Measurements from ENCODE around the gene KLHL2.
"Not testable (repeated sequence)": the region's sequence is repeated elsewhere in the genome, so short reads cannot be mapped to it uniquely, and the experiment has no call there.

Gene KLHL2

DNA sequence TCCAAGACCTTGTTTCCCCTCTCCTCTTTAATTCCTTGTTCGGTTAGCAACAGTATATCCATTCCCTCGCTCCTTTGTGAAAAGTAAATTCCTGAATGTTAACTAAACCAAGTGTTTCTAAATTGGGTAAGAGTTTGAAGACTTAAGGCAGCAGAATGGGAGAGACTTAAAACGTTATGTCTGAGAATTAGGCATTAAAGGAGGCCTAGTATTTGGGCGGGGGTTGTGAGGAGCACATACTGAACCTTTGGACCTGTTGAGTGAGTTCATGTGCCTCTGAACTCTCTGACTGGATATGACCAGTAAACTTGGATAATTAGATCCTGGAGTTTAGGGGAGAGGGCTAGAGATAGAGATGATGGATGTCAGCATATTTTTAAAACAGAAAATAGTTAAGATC, 121.3 kb downstream of the KLHL2 start:
- no peak for DNase-seq (ENCODE audit: low read depth)

DNA sequence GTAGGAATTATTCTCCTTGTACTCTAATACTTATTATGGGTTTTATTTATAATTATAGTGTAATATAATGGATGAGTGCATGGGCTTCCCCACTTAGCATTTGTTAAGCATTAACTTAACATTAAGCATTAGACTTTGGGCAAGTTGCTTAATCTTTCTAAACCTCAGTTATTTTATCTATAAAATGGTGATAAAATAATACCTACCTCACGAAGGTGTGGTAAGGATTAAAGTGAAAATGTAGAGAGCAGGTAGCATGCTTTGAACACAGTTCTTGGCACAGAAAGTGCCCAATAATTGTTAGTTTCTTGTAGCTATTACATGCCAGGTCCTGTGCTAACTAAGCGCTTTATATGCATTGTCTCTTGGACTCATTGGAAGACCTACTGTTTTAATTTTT, 122.7 kb downstream of the KLHL2 start:
- DNase-seq (ENCODE audit: low read depth): no peak

- DNase-seq (ENCODE audit: low read depth): no peak
Observed at GRCh38 chr4:165330666-165331065, 123.3 kb downstream of the KLHL2 start.

- no peak for DNase-seq (ENCODE audit: low read depth)
Observed at GRCh38 chr4:165331359-165331758, 124.0 kb downstream of the KLHL2 start.

DNA sequence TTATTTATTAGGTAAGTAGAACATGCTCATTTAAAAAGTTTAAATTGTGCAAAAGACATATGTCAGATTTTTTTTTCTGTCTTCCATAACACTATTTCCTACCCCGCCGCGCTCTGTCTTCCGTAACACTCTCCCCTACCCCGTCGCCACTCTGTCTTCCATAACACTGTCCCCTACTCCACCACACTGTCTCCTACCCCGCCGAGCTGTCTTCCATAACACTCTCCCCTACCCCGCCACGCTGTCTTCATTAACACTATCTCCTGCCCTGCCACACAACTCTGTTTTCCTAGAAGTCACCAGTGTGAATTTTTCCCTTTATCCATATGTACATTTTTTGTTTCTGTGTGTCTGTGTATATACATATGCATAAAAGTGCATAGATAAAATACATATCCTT, 124.5 kb downstream of the KLHL2 start:
- no peak for DNase-seq (ENCODE audit: low read depth)

GRCh38 chr4:165332502-165332901, 125.1 kb downstream of the KLHL2 start:
- DNase-seq (ENCODE audit: low read depth): no peak

GRCh38 chr4:165335163-165335703, 127.9 kb downstream of the KLHL2 start:
- no peak for DNase-seq (ENCODE audit: low read depth)

DNA sequence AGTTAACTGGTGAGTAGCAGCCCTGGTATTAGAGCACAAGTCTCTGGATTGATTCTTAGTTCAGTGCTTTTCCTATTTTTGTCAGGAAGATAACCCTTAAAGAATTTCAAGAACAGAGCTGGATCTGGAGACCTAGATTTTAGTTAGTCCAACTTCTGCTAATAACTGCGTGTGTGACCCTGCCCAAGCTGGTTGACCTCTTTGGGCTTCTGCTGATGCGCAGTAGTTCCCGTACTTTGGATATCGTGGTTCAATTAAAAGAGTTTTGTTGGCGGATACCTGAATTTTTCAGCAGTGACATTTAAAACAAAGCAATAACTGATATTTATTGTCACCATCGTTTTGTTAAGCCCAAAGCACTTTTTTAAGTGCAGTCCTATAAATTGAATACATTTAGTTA, 129.4 kb downstream of the KLHL2 start:
- DNase-seq (ENCODE audit: low read depth): no peak

DNA sequence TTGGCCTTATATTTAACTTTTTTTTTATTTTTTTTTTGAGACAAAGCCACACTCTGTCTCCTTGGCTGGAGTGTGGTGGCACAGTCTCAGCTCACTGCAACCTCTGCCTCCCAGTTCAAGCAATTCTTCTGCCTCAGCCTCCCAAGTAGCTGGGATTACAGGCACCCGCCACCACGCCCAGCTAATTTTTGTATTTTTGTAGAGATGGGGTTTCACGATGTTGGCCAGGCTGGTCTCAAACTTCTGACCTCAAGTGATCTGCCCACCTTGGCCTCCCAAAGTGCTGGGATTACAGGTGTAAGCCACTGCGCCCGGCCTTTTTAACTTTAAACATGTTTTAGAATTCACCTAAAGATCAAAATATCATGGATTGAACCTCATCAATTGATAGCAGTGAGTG, 135.0 kb downstream of the KLHL2 start:
- DNase-seq (ENCODE audit: low read depth): not testable (repeated sequence)

- DNase-seq (ENCODE audit: low read depth): no peak
Observed at GRCh38 chr4:165343353-165344191, 136.2 kb downstream of the KLHL2 start.

- DNase-seq (ENCODE audit: low read depth): no peak
Observed at GRCh38 chr4:165345666-165346417, 138.5 kb downstream of the KLHL2 start.

DNA sequence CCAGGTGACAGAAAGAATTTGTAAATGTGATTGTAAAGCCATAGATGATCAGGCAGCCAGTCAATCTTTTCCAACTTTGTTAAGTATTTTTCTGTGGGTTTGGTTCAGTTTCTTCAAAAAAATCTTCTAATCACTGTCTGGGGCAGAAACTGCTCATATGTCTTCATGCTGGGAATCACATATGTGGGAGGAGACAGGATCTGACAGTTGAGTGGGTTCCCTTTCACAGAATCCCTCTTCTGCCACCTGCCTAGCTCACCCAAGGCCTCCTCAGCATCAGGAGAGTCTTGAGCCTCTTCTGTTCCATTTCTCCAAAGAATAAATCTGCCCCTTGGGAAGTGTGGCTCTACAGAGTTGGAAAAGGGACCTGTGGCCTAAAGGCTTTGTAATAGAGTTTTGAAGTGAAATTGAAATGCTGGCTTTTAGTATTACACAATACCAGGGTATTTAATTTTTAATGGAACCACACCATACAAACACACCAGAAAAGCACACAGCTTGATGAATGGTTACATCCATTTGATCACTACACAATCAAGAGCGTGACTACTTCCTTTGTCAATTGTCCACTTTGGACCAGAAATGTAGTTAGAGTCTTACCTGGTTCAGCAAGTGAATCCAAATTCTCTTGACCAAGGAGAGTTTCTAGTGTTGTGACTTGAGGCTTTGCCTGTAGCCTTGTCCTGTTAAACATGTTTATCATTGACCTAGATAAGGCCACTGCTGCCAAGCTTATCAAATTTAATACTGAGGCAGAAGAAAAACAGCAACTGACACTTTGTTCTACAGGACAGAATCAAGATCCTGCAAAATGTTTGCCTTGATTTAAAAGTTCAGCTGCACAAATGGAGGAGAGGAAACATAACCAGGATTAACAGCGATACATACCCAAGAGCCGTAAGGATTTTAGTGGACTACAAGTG, 140.5 kb downstream of the KLHL2 start:
- no peak for DNase-seq (ENCODE audit: low read depth)

DNA sequence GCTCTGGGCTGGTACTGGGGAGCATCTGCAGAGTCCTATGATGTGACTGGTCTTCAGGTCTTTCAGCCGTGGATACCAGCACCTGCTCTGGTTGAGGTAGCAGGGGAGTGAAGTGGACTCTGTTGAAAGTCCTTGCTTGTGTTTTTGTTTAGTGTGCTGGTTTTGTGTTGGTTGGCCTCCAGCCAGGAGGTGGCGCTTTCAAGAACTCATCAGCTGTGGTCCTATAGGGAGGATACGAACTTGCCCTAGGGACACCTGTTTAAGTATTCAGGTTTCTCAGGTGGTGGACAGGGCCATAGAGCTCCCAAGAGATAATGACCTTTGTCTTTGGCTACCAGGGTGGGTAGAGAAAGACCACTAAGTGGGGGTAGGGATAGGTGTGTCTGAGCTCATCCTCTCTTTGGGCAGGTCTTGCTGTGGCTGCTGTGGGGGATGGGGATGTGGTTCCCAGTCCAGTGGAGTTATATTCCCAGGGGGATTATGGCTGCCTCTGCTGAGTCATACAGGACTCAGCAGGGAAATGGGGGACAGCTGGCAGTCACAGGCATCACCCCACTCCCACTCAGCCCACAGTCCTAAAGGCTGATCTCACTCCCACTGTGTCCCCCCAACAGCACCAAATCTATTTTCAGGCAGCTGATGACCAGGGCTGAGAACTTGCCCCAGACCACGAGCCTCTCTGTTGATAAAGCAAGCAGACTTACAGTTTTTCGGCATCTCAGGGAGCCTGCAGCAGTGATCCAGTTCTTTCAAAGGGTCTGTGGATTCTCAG, 144.2 kb downstream of the KLHL2 start:
- DNase-seq (ENCODE audit: low read depth): no peak

DNA sequence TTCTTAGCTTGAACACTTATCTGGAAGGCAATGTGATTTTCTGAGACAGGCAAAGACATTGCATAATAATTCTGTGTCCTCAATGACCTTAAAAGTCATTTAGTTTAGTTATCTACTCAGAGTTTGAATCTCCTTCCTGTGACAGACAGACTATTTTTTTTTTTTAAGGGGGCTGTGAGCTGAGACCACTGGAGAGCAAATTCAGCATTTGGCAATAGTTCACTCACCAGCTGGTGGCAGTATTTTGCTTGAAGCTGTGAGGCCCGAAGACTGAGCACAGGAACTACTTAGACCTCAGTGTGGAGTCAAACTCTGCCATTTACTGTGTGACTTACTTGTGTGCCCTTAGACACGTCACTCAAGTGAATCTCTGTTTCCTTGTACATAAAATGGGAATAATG, 148.5 kb downstream of the KLHL2 start:
- no peak for DNase-seq (ENCODE audit: low read depth)

DNA sequence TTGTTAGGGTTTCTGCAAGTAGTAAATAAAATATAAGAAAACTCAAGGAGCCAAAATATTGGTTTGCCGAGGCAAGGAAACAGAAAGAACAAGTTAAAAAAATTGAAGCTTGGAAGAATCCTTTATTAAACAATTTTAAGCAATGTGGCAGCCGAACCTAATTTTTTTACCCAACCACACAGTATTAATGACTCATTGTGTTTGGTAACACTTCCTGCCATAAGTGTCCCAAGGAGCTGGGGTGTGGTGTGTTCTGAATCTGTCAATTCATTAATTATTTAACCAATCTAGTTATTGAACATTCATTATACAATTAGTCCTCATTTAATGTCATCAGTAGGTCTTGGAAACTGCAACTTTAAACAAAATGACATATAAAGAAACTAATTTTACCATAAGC, 152.1 kb downstream of the KLHL2 start:
- DNase-seq (ENCODE audit: low read depth): no peak

DNA sequence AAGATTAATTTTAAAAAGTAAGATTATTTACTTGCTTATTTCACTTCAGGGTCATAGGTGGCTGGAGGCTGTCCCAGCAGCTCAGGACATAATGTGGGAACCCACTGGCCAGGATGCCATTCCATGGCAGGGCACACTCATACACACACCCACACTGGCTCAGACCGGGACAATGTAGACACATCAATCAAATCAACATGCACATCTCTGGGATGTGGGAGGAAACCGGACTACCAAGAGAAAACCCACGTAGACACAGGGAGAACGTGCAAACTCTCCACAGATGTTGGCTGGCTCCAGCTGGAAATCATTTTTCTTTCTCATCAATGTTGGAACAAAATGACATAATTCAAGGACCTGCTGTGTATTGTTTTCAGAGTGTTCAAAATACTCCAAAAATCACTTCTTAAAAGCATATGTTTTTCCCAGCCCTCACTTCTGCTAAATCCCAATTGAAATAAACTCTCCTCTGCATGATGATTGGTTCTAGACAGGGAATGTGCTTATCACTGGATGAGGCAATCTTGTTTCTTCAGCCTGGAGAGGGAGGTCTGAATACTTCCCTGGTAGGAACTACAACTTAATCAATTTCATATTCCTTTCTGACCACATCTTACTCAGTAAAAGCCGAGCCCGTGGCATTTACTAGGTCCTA, 152.8 kb downstream of the KLHL2 start:
- no peak for DNase-seq (ENCODE audit: low read depth)

GRCh38 chr4:165360985-165361670, 153.8 kb downstream of the KLHL2 start:
- DNase-seq (ENCODE audit: low read depth): no peak

- DNase-seq (ENCODE audit: low read depth): no peak
Observed at GRCh38 chr4:165361810-165362209, 154.4 kb downstream of the KLHL2 start.

- DNase-seq (ENCODE audit: low read depth): no peak
Observed at GRCh38 chr4:165364452-165365080, 157.2 kb downstream of the KLHL2 start.

- no peak for DNase-seq (ENCODE audit: low read depth)
Observed at GRCh38 chr4:165367040-165367439, 159.7 kb downstream of the KLHL2 start.

Measured in activated T-helper 1 cell treated with Interleukin-2 at 50 U/mL for 16 hours (primary cell).